Heart right ventricle (tissue), 16 donors: ENCODE data around the gene UAP1. TPM values are rescaled to one million over a fixed set of nuclear protein-coding genes. Genes with fewer than 3 reads are reported as not detected.
"Not testable (repeated sequence)": the region's sequence is repeated elsewhere in the genome, so short reads cannot be mapped to it uniquely, and the experiment has no call there.

Experiments
- ATAC-seq, 8 donors: fragments of 200-7000 bp; cut with Tn5 transposase; one replicate each; pipeline ENCODE4 v1.9.1; 2020; ENCODE audit warnings: mild to moderate bottlenecking in 8 of 8, moderate library complexity in 8 of 8, moderate number of reproducible peaks in 1 of 8
- DNase-seq, 2 donors: peaks; one replicate each; pipeline ENCODE4 v3.0.0-alpha.2; 2020
- H3K27ac ChIP-seq, 10 donors: fragments of 200-600 bp; sonication (generic) in 2 of 10; one replicate each; pipeline versions ENCODE4 v1.5.0 to v1.8.0; 2020 to 2022; ENCODE audit warnings: mild to moderate bottlenecking in 3 of 10
- H3K27me3 ChIP-seq, 7 donors: fragments of 200-600 bp; one replicate each; pipeline ENCODE4 v1.8.0; 2021 to 2022; ENCODE audit warnings: mild to moderate bottlenecking in 2 of 7
- H3K36me3 ChIP-seq, 9 donors: fragments of 200-600 bp; sonication (generic) in 1 of 9; one replicate each; pipeline versions ENCODE4 v1.5.0 to v1.8.0; 2020 to 2022; ENCODE audit warnings: mild to moderate bottlenecking in 2 of 9
- H3K4me1 ChIP-seq, 9 donors: fragments of 200-600 bp; sonication (generic) in 1 of 9; one replicate each; pipeline versions ENCODE4 v1.5.0 to v1.8.0; 2020 to 2022; ENCODE audit warnings: mild to moderate bottlenecking in 4 of 9
- H3K4me3 ChIP-seq, 10 donors: fragments of 200-600 bp; sonication (generic) in 2 of 10; one replicate each; pipeline versions ENCODE4 v1.5.0 to v1.8.0; 2020 to 2022; ENCODE audit warnings: mild to moderate bottlenecking in 7 of 10, moderate library complexity in 2 of 10
- H3K9me3 ChIP-seq, 11 donors: fragments of 200-600 bp in 10 of 11; sonication (generic) in 2 of 11; one replicate each; pipeline versions ENCODE4 v1.5.0 to v1.8.0; 2013 to 2022; ENCODE audit warnings: mild to moderate bottlenecking in 2 of 11, control low read depth in 1 of 11, moderate library complexity in 1 of 11
- WGBS, 2 donors: extraction: QIAGEN DNeasy Blood & Tissue Kit; methylation state at CpG; one replicate each; pipeline ENCODE4 v1.1.7; 2013; ENCODE audit warnings: inconsistent platforms in 1 of 2; 5-methylcytosine and 5-hydroxymethylcytosine counted together
- intact Hi-C, 10 donors: fragments of 100-400 bp; cut with DNase I; formaldehyde crosslinking; loops; one replicate each; pipeline versions ENCODE4 v1.11.1 to v1.14.2; 2022
- polyA plus RNA-seq, 2 donors: library from polyadenylated mRNA; stranded (reverse); fragments of 200-250 nt; gene quantifications; one replicate each; pipeline ENCODE4 v1.2.3, GENCODE V29; 2013
- total RNA-seq, 10 donors: library from RNA; stranded (reverse); fragmentation: NEBNext Ultra II Directional in 3 of 10; extraction: Animal tissue kit (Norgen Biotek cat#: 25700) in 3 of 10; gene quantifications; one replicate each; pipeline versions ENCODE4 v1.2.1 to v1.2.4, GENCODE V29; 2021 to 2023
- TF ChIP-seq, protein P1 (sequence below), 9 donors: fragments of 200-600 bp; sonication (generic) in 2 of 9; IDR thresholded peaks; one replicate each; pipeline versions ENCODE4 v1.5.0 to v1.8.0; 2021 to 2022; ENCODE audit warnings: antibody characterized with exemption in 9 of 9, mild to moderate bottlenecking in 5 of 9, moderate library complexity in 1 of 9
- donor health status: Arrhythmogenic right ventricular cardiomyopathy.
- donor health status: ischemic (EF 13 %, LVEDD 7.1; RV severe dilation, severe dysfunction).
- donor health status: healthy with polysubstance abuse.
- donor health status: DM: no; HTN: yes; CAD: no.
- donor health status: DM: no; HTN: no; CAD: no.
- donor health status: ischemic (EF 25% LVEDD 6.9; RV normal size, moderate dysfunction).
- donor health status: ischemic (EF 25% LVEDD 5.7; RV mildly dilated, moderate dysfunction).
- donor health status: healthy.
- donor health status: DM: yes; HTN: yes; CAD: no.
- donor health status: Ischemic cardiomyopathy.
- donor health status: ischemic (EF 35%, LVEDD 5.7; RV mildly dilated, moderate dysfunction).
- donor health status: nonischemic (EF 11% LVEDD 7.7; RV severe dilation, severe dysfunction).
- donor health status: DM: yes; HTN: yes; CAD: no.
- donor health status: PGD.
- donor health status: ischemic (EF 29% LVEDD 5.4; RV normal size, mild dysfunction).
- donor health status: nonischemic (EF 23%, LVEDD 6.1; RV moderate dilation, normal function).

UAP1 gene
- total and polyA plus RNA-seq, 12 donors, result 14.6 to 48.6 (median 20.7) TPM

DNA sequence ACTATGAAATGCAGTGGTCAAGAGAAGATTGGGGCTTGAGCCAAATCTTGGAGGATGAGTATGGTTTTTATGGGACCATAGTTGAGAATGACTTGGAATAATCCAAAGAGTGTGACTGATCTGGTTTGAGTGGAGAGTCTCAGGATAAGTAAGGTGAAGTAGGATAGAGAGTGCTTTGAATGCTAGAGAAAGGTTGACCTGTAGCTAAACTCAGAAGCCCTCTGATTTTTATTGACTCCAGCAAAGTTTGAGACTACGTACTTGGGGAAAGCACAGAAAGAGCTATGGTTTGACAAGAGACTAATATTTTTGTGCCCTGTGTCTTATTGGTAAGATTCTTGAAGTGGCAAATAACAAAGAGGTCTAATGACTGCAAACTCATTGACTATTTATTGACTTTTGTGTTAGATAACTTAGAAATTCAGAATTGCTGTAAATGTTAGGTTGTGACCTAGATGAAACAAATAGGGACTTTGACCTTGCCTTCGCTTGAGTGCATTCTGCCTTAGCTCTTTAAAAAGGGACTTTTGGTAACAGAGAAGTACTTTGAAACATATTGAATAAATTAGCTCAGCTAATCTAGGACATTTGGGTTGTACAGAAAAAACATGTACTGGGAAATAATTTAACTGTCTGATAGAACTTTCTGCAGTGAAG lies 35.1 kb downstream of the UAP1 start:
- Histone ChIP-seq H3K9me3 (no peaks in the 10 kb centered on the region), H3K27me3 (no peaks in the 10 kb centered on the region), H3K36me3 (peaks cover 0 to 100% (median 18%) of the 10 kb centered on the region in 9 donors), H3K4me3 (no peak overlapping the region), H3K27ac (no peak overlapping the region), H3K4me1 (no peaks in the 10 kb centered on the region)
- intact Hi-C loops, result no loop called here
- WGBS, 2 donors, result 97% methylated on average over 2 of the region's 2 CpGs
- ATAC-seq, result no peak
- no peak for DNase-seq
- TF ChIP-seq, protein P1, sequence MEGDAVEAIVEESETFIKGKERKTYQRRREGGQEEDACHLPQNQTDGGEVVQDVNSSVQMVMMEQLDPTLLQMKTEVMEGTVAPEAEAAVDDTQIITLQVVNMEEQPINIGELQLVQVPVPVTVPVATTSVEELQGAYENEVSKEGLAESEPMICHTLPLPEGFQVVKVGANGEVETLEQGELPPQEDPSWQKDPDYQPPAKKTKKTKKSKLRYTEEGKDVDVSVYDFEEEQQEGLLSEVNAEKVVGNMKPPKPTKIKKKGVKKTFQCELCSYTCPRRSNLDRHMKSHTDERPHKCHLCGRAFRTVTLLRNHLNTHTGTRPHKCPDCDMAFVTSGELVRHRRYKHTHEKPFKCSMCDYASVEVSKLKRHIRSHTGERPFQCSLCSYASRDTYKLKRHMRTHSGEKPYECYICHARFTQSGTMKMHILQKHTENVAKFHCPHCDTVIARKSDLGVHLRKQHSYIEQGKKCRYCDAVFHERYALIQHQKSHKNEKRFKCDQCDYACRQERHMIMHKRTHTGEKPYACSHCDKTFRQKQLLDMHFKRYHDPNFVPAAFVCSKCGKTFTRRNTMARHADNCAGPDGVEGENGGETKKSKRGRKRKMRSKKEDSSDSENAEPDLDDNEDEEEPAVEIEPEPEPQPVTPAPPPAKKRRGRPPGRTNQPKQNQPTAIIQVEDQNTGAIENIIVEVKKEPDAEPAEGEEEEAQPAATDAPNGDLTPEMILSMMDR (IDR thresholded peaks at IDR 0.05), result no peak

DNA sequence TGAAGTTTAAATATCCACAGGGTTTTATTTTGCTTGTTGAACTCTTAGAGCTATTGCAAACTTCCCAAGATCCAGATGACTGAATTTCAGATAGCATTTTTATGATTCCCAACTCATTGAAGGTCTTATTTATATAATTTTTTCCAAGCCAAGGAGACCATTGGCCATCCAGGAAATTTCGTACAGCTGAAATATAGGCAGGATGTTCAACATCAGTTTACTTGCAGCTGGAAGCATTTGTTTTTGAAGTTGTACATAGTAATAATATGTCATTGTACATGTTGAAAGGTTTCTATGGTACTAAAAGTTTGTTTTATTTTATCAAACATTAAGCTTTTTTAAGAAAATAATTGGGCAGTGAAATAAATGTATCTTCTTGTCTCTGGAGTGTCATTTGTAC lies 37.9 kb downstream of the UAP1 start:
- DNase-seq (no peak), ATAC-seq (no peak)
- H3K4me3 ChIP-seq, result no peak overlapping the region
- no peak overlapping the region for H3K27ac ChIP-seq
- no peaks in the 10 kb centered on the region for H3K9me3 ChIP-seq
- TF ChIP-seq, protein P1 (IDR thresholded peaks at IDR 0.05), result no peak
- intact Hi-C loops, result no loop called here
- peaks cover 0 to 92% (median 18%) of the 10 kb centered on the region in 9 donors for H3K36me3 ChIP-seq
- no peaks in the 10 kb centered on the region for H3K27me3 ChIP-seq
- WGBS, 2 donors, result 74 to 79% methylated on average over 1 of the region's 1 CpG
- no peaks in the 10 kb centered on the region for H3K4me1 ChIP-seq

- H3K4me1 ChIP-seq, H3K9me3 ChIP-seq, ATAC-seq, DNase-seq, H3K4me3 ChIP-seq, H3K27ac ChIP-seq, H3K27me3 ChIP-seq, intact Hi-C loops: not testable (repeated sequence)
- WGBS, 2 donors, result 95 to 96% methylated on average over 2 of the region's 2 CpGs
- peaks cover 0 to 58% (median 16%) of the 10 kb centered on the region in 9 donors for H3K36me3 ChIP-seq
Observed at GRCh38 chr1:162603117-162603516, 41.6 kb downstream of the UAP1 start.

DNA sequence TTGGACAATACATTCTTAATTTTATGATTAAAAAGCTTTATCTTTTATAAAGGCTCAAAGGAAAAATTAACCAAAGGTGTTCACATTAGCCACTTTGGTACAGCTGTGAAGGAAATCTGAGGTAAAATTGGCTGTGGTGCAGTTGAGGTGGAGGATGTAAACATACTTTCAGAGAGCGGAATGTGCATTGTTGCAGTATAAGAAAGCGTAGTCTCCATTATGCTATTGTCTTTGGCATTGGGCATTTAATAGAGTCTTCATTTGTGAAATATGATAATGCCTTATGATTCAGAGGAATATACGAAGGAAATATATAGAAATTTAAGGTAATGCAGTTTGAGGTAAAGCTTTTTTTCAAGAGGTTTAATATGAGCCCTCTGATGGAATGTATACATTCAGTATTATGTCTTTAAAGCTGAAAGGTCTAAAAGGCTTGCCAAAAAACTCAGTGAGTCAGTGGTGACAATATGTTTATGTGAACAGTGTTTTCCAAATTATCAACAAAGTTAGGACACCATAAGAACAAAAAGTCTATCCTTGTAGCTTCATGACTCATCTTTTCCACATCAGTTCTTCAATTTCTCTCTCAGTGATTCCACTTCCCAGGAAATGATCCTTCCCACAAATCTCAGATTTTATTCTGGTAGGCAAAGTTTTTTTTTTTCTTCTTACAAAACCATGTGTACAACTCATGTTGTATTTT lies 43.9 kb downstream of the UAP1 start:
- peak in 1 of 8 donors; percentile 10 for ATAC-seq
- intact Hi-C loops, result no loop called here
- no peaks in the 10 kb centered on the region for H3K4me1 ChIP-seq
- TF ChIP-seq, protein P1 (IDR thresholded peaks at IDR 0.05), result no peak
- WGBS, 2 donors, result 93 to 97% methylated on average over 3 of the region's 3 CpGs
- no peaks in the 10 kb centered on the region for H3K9me3 ChIP-seq
- H3K27me3 ChIP-seq, result no peaks in the 10 kb centered on the region
- peaks cover 0 to 42% (median 11%) of the 10 kb centered on the region in 9 donors for H3K36me3 ChIP-seq
- H3K4me3 ChIP-seq, result no peak overlapping the region
- H3K27ac ChIP-seq, result peak overlapping the region in 1 of 10 donors; percentile 13
- DNase-seq, result no peak

GRCh38 chr1:162609306-162609705 lies 47.8 kb downstream of the UAP1 start:
- no peak for DNase-seq
- WGBS, 2 donors, result 76 to 78% methylated on average over 2 of the region's 2 CpGs
- Histone ChIP-seq H3K4me3 (no peak overlapping the region), H3K4me1 (peaks cover 0 to 17% (median 10%) of the 10 kb centered on the region in 9 donors), H3K9me3 (no peaks in the 10 kb centered on the region), H3K27me3 (no peaks in the 10 kb centered on the region), H3K27ac (no peak overlapping the region), H3K36me3 (peaks cover 0 to 9% (median 0%) of the 10 kb centered on the region in 9 donors)
- no peak for ATAC-seq
- intact Hi-C loops, result no loop called here
- TF ChIP-seq, protein P1 (IDR thresholded peaks at IDR 0.05), result no peak
